ENCODE results near the gene ARMH4. TPM values are rescaled to one million over a fixed set of nuclear protein-coding genes. Genes with fewer than 3 reads are reported as not detected.

Gene ARMH4
- total RNA-seq, 2 donors from 2014 or later: 17.3 to 30.7 TPM

GRCh38 chr14:57962325-57963035, 189.5 kb downstream of the ARMH4 start:
- peaks cover 13% of the 10 kb centered on the region for H3K4me1 ChIP-seq (ENCODE audit: control insufficient read depth, insufficient read depth, low read length)
- no peaks in the 10 kb centered on the region for H3K36me3 Mint-ChIP-seq (ENCODE audit: low read depth)
- H3K27ac Mint-ChIP-seq: peak overlapping the region; percentile 35
- peak; percentile 91 for DNase-seq
- peak; percentile 78 for TF ChIP-seq CTCF (conservative IDR thresholded peaks at IDR 0.05)
- H3K4me3 ChIP-seq (ENCODE audit: low read length): no peak overlapping the region
- peak overlapping the region; percentile 90 for H3K27ac ChIP-seq (ENCODE audit: low read depth, low read length)
- no peaks in the 10 kb centered on the region for H3K36me3 ChIP-seq (ENCODE audit: control insufficient read depth, insufficient read depth, low read length)
- H3K4me3 Mint-ChIP-seq: no peak overlapping the region
- 47 to 50% methylated on average over 8 to 12 of the region's 12 CpGs for WGBS, 2 experiments (ENCODE audit: insufficient coverage in 1 of 2, insufficient read length in 1 of 2)
- peaks cover 10% of the 10 kb centered on the region for H3K27me3 ChIP-seq (ENCODE audit: control insufficient read depth, insufficient read depth, low read length, poor library complexity, severe bottlenecking)
- no peaks in the 10 kb centered on the region for H3K9me3 ChIP-seq (ENCODE audit: control insufficient read depth, low read length)
- no peak overlapping the region for H3K9ac ChIP-seq (ENCODE audit: extremely low read depth, low read length, poor library complexity, severe bottlenecking)
- H3K27me3 Mint-ChIP-seq (ENCODE audit: insufficient read depth): peaks cover 9% of the 10 kb centered on the region
- H3K4me1 Mint-ChIP-seq: peaks cover 45% of the 10 kb centered on the region
- H3K9me3 Mint-ChIP-seq: no peaks in the 10 kb centered on the region

- Histone ChIP-seq H3K4me1 (ENCODE audit: control insufficient read depth, insufficient read depth, low read length) (peaks cover 13% of the 10 kb centered on the region), H3K27ac (ENCODE audit: low read depth, low read length) (peak overlapping the region; percentile 90), H3K4me3 (ENCODE audit: low read length) (no peak overlapping the region), H3K9me3 (ENCODE audit: control insufficient read depth, low read length) (no peaks in the 10 kb centered on the region), H3K27me3 (ENCODE audit: control insufficient read depth, insufficient read depth, low read length, poor library complexity, severe bottlenecking) (peaks cover 10% of the 10 kb centered on the region), H3K36me3 (ENCODE audit: control insufficient read depth, insufficient read depth, low read length) (no peaks in the 10 kb centered on the region), H3K9ac (ENCODE audit: extremely low read depth, low read length, poor library complexity, severe bottlenecking) (no peak overlapping the region)
- peaks cover 4% of the 10 kb centered on the region for H3K9me3 Mint-ChIP-seq
- no peak for DNase-seq
- whole genome bisulfite sequencing, 2 experiments (ENCODE audit: insufficient coverage in 1 of 2, insufficient read length in 1 of 2): 56 to 79% methylated on average over 2 of the region's 2 CpGs
- peaks cover 45% of the 10 kb centered on the region for H3K4me1 Mint-ChIP-seq
- H3K36me3 Mint-ChIP-seq (ENCODE audit: low read depth): no peaks in the 10 kb centered on the region
- no peak overlapping the region for H3K27ac Mint-ChIP-seq
- peaks cover 9% of the 10 kb centered on the region for H3K27me3 Mint-ChIP-seq (ENCODE audit: insufficient read depth)
- TF ChIP-seq CTCF (conservative IDR thresholded peaks at IDR 0.05): no peak
- no peak overlapping the region for H3K4me3 Mint-ChIP-seq
Observed at GRCh38 chr14:57961786-57962060, 190.3 kb downstream of the ARMH4 start.

GRCh38 chr14:57960946-57961785, 190.8 kb downstream of the ARMH4 start:
- H3K9me3 Mint-ChIP-seq: peaks cover 9% of the 10 kb centered on the region
- no peak overlapping the region for H3K4me3 Mint-ChIP-seq
- no peak for DNase-seq
- H3K27me3 ChIP-seq (ENCODE audit: control insufficient read depth, insufficient read depth, low read length, poor library complexity, severe bottlenecking): peaks cover 10% of the 10 kb centered on the region
- peaks cover 11% of the 10 kb centered on the region for H3K27me3 Mint-ChIP-seq (ENCODE audit: insufficient read depth)
- H3K27ac ChIP-seq (ENCODE audit: low read depth, low read length): no peak overlapping the region
- TF ChIP-seq CTCF (conservative IDR thresholded peaks at IDR 0.05): no peak
- H3K4me3 ChIP-seq (ENCODE audit: low read length): peak overlapping the region; percentile 16
- H3K27ac Mint-ChIP-seq: no peak overlapping the region
- no peaks in the 10 kb centered on the region for H3K36me3 Mint-ChIP-seq (ENCODE audit: low read depth)
- no peaks in the 10 kb centered on the region for H3K36me3 ChIP-seq (ENCODE audit: control insufficient read depth, insufficient read depth, low read length)
- H3K9ac ChIP-seq (ENCODE audit: extremely low read depth, low read length, poor library complexity, severe bottlenecking): no peak overlapping the region
- WGBS, 2 experiments (ENCODE audit: insufficient coverage in 1 of 2, insufficient read length in 1 of 2): 91 to 95% methylated on average over 9 to 16 of the region's 16 CpGs
- peaks cover 13% of the 10 kb centered on the region for H3K4me1 ChIP-seq (ENCODE audit: control insufficient read depth, insufficient read depth, low read length)
- no peaks in the 10 kb centered on the region for H3K9me3 ChIP-seq (ENCODE audit: control insufficient read depth, low read length)
- peaks cover 45% of the 10 kb centered on the region for H3K4me1 Mint-ChIP-seq
